ENCODE data around the gene CHTF18.

DNA sequence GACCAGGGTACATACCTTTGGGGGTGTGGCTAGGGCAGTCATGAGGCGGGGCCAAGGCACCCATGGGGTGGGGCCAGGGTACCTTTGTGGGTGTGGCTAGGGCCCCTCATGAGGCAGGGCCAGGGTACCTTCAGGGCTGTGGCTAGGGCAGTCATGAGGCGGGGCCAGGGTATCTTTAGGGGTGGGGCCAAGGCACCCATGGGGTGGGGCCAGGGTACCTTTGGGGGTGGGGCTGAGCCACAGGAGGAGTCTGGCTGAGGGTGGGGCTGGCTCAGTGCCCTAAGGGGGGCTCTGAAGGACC lies 8.7 kb downstream of the CHTF18 start:
- no peak for TF ChIP-seq ZNF146 (tag by site-specific recombination; IDR thresholded peaks at IDR 0.05)
- no peak for TF ChIP-seq ZNF274 (IDR thresholded peaks at IDR 0.05; ENCODE audit: low read length)
- TF ChIP-seq ZNF274 (tag by site-specific recombination; IDR thresholded peaks at IDR 0.05; ENCODE audit: borderline replicate concordance), result no peak
- no peak for TF ChIP-seq ZNF335 (tag by site-specific recombination; conservative IDR thresholded peaks at IDR 0.05)
- TF ChIP-seq, protein P1, sequence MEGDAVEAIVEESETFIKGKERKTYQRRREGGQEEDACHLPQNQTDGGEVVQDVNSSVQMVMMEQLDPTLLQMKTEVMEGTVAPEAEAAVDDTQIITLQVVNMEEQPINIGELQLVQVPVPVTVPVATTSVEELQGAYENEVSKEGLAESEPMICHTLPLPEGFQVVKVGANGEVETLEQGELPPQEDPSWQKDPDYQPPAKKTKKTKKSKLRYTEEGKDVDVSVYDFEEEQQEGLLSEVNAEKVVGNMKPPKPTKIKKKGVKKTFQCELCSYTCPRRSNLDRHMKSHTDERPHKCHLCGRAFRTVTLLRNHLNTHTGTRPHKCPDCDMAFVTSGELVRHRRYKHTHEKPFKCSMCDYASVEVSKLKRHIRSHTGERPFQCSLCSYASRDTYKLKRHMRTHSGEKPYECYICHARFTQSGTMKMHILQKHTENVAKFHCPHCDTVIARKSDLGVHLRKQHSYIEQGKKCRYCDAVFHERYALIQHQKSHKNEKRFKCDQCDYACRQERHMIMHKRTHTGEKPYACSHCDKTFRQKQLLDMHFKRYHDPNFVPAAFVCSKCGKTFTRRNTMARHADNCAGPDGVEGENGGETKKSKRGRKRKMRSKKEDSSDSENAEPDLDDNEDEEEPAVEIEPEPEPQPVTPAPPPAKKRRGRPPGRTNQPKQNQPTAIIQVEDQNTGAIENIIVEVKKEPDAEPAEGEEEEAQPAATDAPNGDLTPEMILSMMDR (tag by site-specific recombination; IDR thresholded peaks at IDR 0.05), result no peak
- no peak for TF ChIP-seq HOXA7 (CRISPR knock-in tag; IDR thresholded peaks at IDR 0.05; ENCODE audit: borderline replicate concordance)
- TF ChIP-seq ZNF426 (tag by site-specific recombination; IDR thresholded peaks at IDR 0.05), result no peak
- no peak for TF ChIP-seq GFI1B (tag by site-specific recombination; IDR thresholded peaks at IDR 0.05)
- TF ChIP-seq, protein P2, sequence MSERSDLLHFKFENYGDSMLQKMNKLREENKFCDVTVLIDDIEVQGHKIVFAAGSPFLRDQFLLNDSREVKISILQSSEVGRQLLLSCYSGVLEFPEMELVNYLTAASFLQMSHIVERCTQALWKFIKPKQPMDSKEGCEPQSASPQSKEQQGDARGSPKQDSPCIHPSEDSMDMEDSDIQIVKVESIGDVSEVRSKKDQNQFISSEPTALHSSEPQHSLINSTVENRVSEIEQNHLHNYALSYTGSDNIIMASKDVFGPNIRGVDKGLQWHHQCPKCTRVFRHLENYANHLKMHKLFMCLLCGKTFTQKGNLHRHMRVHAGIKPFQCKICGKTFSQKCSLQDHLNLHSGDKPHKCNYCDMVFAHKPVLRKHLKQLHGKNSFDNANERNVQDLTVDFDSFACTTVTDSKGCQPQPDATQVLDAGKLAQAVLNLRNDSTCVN (tag by site-specific recombination; optimal IDR thresholded peaks at IDR 0.05), result no peak
- no peak for TF ChIP-seq ZNF138 (tag by site-specific recombination; IDR thresholded peaks at IDR 0.05; ENCODE audit: borderline replicate concordance)
- TF ChIP-seq ZNF501 (tag by site-specific recombination; IDR thresholded peaks at IDR 0.05), result no peak
- TF ChIP-seq, protein P3, sequence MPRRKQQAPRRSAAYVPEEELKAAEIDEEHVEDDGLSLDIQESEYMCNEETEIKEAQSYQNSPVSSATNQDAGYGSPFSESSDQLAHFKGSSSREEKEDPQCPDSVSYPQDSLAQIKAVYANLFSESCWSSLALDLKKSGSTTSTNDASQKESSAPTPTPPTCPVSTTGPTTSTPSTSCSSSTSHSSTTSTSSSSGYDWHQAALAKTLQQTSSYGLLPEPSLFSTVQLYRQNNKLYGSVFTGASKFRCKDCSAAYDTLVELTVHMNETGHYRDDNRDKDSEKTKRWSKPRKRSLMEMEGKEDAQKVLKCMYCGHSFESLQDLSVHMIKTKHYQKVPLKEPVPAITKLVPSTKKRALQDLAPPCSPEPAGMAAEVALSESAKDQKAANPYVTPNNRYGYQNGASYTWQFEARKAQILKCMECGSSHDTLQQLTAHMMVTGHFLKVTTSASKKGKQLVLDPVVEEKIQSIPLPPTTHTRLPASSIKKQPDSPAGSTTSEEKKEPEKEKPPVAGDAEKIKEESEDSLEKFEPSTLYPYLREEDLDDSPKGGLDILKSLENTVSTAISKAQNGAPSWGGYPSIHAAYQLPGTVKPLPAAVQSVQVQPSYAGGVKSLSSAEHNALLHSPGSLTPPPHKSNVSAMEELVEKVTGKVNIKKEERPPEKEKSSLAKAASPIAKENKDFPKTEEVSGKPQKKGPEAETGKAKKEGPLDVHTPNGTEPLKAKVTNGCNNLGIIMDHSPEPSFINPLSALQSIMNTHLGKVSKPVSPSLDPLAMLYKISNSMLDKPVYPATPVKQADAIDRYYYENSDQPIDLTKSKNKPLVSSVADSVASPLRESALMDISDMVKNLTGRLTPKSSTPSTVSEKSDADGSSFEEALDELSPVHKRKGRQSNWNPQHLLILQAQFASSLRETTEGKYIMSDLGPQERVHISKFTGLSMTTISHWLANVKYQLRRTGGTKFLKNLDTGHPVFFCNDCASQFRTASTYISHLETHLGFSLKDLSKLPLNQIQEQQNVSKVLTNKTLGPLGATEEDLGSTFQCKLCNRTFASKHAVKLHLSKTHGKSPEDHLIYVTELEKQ (tag by site-specific recombination; IDR thresholded peaks at IDR 0.05; ENCODE audit: borderline replicate concordance), result no peak
- TF ChIP-seq, protein P4, sequence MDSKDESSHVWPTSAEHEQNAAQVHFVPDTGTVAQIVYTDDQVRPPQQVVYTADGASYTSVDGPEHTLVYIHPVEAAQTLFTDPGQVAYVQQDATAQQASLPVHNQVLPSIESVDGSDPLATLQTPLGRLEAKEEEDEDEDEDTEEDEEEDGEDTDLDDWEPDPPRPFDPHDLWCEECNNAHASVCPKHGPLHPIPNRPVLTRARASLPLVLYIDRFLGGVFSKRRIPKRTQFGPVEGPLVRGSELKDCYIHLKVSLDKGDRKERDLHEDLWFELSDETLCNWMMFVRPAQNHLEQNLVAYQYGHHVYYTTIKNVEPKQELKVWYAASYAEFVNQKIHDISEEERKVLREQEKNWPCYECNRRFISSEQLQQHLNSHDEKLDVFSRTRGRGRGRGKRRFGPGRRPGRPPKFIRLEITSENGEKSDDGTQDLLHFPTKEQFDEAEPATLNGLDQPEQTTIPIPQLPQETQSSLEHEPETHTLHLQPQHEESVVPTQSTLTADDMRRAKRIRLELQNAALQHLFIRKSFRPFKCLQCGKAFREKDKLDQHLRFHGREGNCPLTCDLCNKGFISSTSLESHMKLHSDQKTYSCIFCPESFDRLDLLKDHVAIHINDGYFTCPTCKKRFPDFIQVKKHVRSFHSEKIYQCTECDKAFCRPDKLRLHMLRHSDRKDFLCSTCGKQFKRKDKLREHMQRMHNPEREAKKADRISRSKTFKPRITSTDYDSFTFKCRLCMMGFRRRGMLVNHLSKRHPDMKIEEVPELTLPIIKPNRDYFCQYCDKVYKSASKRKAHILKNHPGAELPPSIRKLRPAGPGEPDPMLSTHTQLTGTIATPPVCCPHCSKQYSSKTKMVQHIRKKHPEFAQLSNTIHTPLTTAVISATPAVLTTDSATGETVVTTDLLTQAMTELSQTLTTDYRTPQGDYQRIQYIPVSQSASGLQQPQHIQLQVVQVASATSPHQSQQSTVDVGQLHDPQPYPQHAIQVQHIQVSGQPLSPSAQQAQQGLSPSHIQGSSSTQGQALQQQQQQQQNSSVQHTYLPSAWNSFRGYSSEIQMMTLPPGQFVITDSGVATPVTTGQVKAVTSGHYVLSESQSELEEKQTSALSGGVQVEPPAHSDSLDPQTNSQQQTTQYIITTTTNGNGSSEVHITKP (tag by site-specific recombination; IDR thresholded peaks at IDR 0.05), result no peak
- peak; percentile 68 for TF ChIP-seq KLF1 (tag by site-specific recombination; IDR thresholded peaks at IDR 0.05)
- TF ChIP-seq ZBTB8A (tag by site-specific recombination; IDR thresholded peaks at IDR 0.05), result no peak
